ENCODE results near the gene FAAP24.
"Not testable (repeated sequence)": the region's sequence is repeated elsewhere in the genome, so short reads cannot be mapped to it uniquely, and the experiment has no call there.

DNA sequence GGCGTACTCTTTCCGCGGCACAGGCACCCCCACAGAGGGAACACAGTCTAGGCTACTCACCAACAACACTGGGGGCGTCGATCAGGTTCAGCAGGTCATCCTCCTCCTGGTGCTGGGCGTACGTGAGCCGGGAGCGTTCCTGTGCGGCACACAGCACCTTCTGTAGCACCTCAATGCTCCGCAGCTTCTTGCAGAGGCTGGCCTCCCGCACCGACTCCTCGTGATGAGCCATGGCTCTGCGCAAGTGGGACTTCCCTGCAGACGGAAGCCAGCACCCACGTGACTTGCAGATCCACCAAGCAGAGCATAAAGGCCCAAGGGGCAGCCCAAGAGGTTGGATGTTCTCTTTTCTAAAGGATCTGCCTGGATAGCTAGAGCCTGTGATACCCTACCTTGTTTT lies 23.9 kb downstream of the FAAP24 start:
- TF ChIP-seq, protein P1, sequence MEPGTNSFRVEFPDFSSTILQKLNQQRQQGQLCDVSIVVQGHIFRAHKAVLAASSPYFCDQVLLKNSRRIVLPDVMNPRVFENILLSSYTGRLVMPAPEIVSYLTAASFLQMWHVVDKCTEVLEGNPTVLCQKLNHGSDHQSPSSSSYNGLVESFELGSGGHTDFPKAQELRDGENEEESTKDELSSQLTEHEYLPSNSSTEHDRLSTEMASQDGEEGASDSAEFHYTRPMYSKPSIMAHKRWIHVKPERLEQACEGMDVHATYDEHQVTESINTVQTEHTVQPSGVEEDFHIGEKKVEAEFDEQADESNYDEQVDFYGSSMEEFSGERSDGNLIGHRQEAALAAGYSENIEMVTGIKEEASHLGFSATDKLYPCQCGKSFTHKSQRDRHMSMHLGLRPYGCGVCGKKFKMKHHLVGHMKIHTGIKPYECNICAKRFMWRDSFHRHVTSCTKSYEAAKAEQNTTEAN (CRISPR knock-in tag; conservative IDR thresholded peaks at IDR 0.05): not testable (repeated sequence)
- not testable (repeated sequence) for TF ChIP-seq POLR2A (IDR thresholded peaks at IDR 0.05; ENCODE audit: insufficient read depth in 1 of 2, low read depth in 2 of 2, low read length in 2 of 2); MAFG (CRISPR knock-in tag; IDR thresholded peaks at IDR 0.05); MXI1 (IDR thresholded peaks at IDR 0.05; ENCODE audit: borderline replicate concordance, low read depth, low read length)
- TF ChIP-seq, protein P2, sequence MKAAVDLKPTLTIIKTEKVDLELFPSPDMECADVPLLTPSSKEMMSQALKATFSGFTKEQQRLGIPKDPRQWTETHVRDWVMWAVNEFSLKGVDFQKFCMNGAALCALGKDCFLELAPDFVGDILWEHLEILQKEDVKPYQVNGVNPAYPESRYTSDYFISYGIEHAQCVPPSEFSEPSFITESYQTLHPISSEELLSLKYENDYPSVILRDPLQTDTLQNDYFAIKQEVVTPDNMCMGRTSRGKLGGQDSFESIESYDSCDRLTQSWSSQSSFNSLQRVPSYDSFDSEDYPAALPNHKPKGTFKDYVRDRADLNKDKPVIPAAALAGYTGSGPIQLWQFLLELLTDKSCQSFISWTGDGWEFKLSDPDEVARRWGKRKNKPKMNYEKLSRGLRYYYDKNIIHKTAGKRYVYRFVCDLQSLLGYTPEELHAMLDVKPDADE (CRISPR knock-in tag; IDR thresholded peaks at IDR 0.05): not testable (repeated sequence)

Data from HepG2 (cell line).